ENCODE data around the gene FRYL.

FRYL gene

GRCh38 chr4:48667148-48667547, 112.9 kb downstream of the FRYL start:
- no peak overlapping the region for H3K4ac ChIP-seq (ENCODE audit: low read depth, low read length)
- H3K4me1 ChIP-seq (ENCODE audit: control insufficient read depth in 1 of 2, insufficient read depth in 2 of 2, low read length in 2 of 2), result no peaks in the 10 kb centered on the region
- no peak overlapping the region for H2BK120ac ChIP-seq (ENCODE audit: insufficient read depth, low read length, poor library complexity)
- H4K8ac ChIP-seq (ENCODE audit: low read depth, low read length), result no peak overlapping the region
- no peak overlapping the region for H3K23ac ChIP-seq (ENCODE audit: low read length)
- H3K79me1 ChIP-seq (ENCODE audit: low read length), result no peaks in the 10 kb centered on the region
- H3K4me3 ChIP-seq (ENCODE audit: low read depth, low read length), result no peak overlapping the region
- H2AFZ ChIP-seq (ENCODE audit: insufficient read depth, low read length, poor library complexity), result no peak overlapping the region
- H3K18ac ChIP-seq (ENCODE audit: low read length), result no peak overlapping the region
- no peak overlapping the region for H3K14ac ChIP-seq (ENCODE audit: low read length)
- no peak overlapping the region for H4K12ac ChIP-seq (ENCODE audit: low read depth, low read length)
- no peak overlapping the region for H2AK5ac ChIP-seq (ENCODE audit: low read length)
- H3K9ac ChIP-seq (ENCODE audit: low read length), result no peak overlapping the region
- no peak overlapping the region for H4K91ac ChIP-seq (ENCODE audit: low read depth, low read length)
- no peak overlapping the region for H3K4me2 ChIP-seq (ENCODE audit: low read length)
- no peak overlapping the region for H2BK12ac ChIP-seq (ENCODE audit: low read length)
- H2BK5ac ChIP-seq (ENCODE audit: low read depth, low read length, poor library complexity), result no peak overlapping the region
- DNase-seq, result no peak
- H3K27me3 ChIP-seq (ENCODE audit: insufficient read depth, low read length), result no peaks in the 10 kb centered on the region
- no peaks in the 10 kb centered on the region for H3K79me2 ChIP-seq (ENCODE audit: control insufficient read depth, insufficient read depth, low read length, poor library complexity)
- H3K36me3 ChIP-seq (ENCODE audit: control insufficient read depth in 1 of 2, insufficient read depth in 2 of 2, low read length in 2 of 2), result no peaks in the 10 kb centered on the region
- no peak overlapping the region for H3K27ac ChIP-seq (ENCODE audit: low read depth, low read length)
- WGBS (ENCODE audit: extremely low coverage, insufficient coverage, insufficient read length), result no CpG with 5 or more reads among the region's 2 CpGs
- no peaks in the 10 kb centered on the region for H3K9me3 ChIP-seq (ENCODE audit: insufficient read depth, low read depth, low read length)

- H4K91ac ChIP-seq (ENCODE audit: low read depth, low read length), result no peak overlapping the region
These were observed 114.4 kb downstream of the FRYL start for GRCh38 chr4:48665555-48666186.

GRCh38 chr4:48664938-48665337, 115.1 kb downstream of the FRYL start:
- Histone ChIP-seq H3K27ac (ENCODE audit: low read depth, low read length) (no peak overlapping the region), H3K79me1 (ENCODE audit: low read length) (no peaks in the 10 kb centered on the region), H3K79me2 (ENCODE audit: control insufficient read depth, insufficient read depth, low read length, poor library complexity) (no peaks in the 10 kb centered on the region), H3K9ac (ENCODE audit: low read length) (no peak overlapping the region), H3K4ac (ENCODE audit: low read depth, low read length) (no peak overlapping the region), H3K9me3 (ENCODE audit: insufficient read depth, low read depth, low read length) (no peaks in the 10 kb centered on the region), H3K27me3 (ENCODE audit: insufficient read depth, low read length) (no peaks in the 10 kb centered on the region), H4K8ac (ENCODE audit: low read depth, low read length) (no peak overlapping the region), H2BK12ac (ENCODE audit: low read length) (no peak overlapping the region), H3K4me1 (ENCODE audit: control insufficient read depth in 1 of 2, insufficient read depth in 2 of 2, low read length in 2 of 2) (no peaks in the 10 kb centered on the region), H2BK5ac (ENCODE audit: low read depth, low read length, poor library complexity) (no peak overlapping the region), H3K4me2 (ENCODE audit: low read length) (no peak overlapping the region), H3K14ac (ENCODE audit: low read length) (no peak overlapping the region), H4K12ac (ENCODE audit: low read depth, low read length) (no peak overlapping the region), H3K23ac (ENCODE audit: low read length) (no peak overlapping the region), H3K18ac (ENCODE audit: low read length) (no peak overlapping the region), H3K36me3 (ENCODE audit: control insufficient read depth in 1 of 2, insufficient read depth in 2 of 2, low read length in 2 of 2) (no peaks in the 10 kb centered on the region), H3K4me3 (ENCODE audit: low read depth, low read length) (no peak overlapping the region), H2BK120ac (ENCODE audit: insufficient read depth, low read length, poor library complexity) (no peak overlapping the region), H2AFZ (ENCODE audit: insufficient read depth, low read length, poor library complexity) (no peak overlapping the region), H4K91ac (ENCODE audit: low read depth, low read length) (no peak overlapping the region), H2AK5ac (ENCODE audit: low read length) (no peak overlapping the region)
- no peak for DNase-seq

More at GRCh38 chr4:48665555-48666186, 114.4 kb downstream of the FRYL start:
- H3K36me3 ChIP-seq (ENCODE audit: control insufficient read depth in 1 of 2, insufficient read depth in 2 of 2, low read length in 2 of 2), result no peaks in the 10 kb centered on the region
- H4K12ac ChIP-seq (ENCODE audit: low read depth, low read length), result no peak overlapping the region
- no peaks in the 10 kb centered on the region for H3K79me1 ChIP-seq (ENCODE audit: low read length)
- H2BK12ac ChIP-seq (ENCODE audit: low read length), result no peak overlapping the region
- H3K4ac ChIP-seq (ENCODE audit: low read depth, low read length), result no peak overlapping the region
- H3K4me1 ChIP-seq (ENCODE audit: control insufficient read depth in 1 of 2, insufficient read depth in 2 of 2, low read length in 2 of 2), result no peaks in the 10 kb centered on the region
- no peak overlapping the region for H4K8ac ChIP-seq (ENCODE audit: low read depth, low read length)
- H3K79me2 ChIP-seq (ENCODE audit: control insufficient read depth, insufficient read depth, low read length, poor library complexity), result no peaks in the 10 kb centered on the region
- no peak overlapping the region for H3K23ac ChIP-seq (ENCODE audit: low read length)
- no CpG with 5 or more reads among the region's 4 CpGs for WGBS (ENCODE audit: extremely low coverage, insufficient coverage, insufficient read length)
- no peak overlapping the region for H2AFZ ChIP-seq (ENCODE audit: insufficient read depth, low read length, poor library complexity)
- no peak overlapping the region for H2AK5ac ChIP-seq (ENCODE audit: low read length)
- no peak overlapping the region for H3K4me2 ChIP-seq (ENCODE audit: low read length)
- H3K18ac ChIP-seq (ENCODE audit: low read length), result no peak overlapping the region
- H3K27ac ChIP-seq (ENCODE audit: low read depth, low read length), result no peak overlapping the region
- DNase-seq, result no peak
- no peak overlapping the region for H2BK5ac ChIP-seq (ENCODE audit: low read depth, low read length, poor library complexity)
- H3K9ac ChIP-seq (ENCODE audit: low read length), result no peak overlapping the region
- no peaks in the 10 kb centered on the region for H3K27me3 ChIP-seq (ENCODE audit: insufficient read depth, low read length)
- H3K14ac ChIP-seq (ENCODE audit: low read length), result no peak overlapping the region
- H3K9me3 ChIP-seq (ENCODE audit: insufficient read depth, low read depth, low read length), result no peaks in the 10 kb centered on the region
- H2BK120ac ChIP-seq (ENCODE audit: insufficient read depth, low read length, poor library complexity), result no peak overlapping the region
- no peak overlapping the region for H3K4me3 ChIP-seq (ENCODE audit: low read depth, low read length)

- Histone ChIP-seq H3K4ac (ENCODE audit: low read depth, low read length) (no peak overlapping the region), H3K79me1 (ENCODE audit: low read length) (no peaks in the 10 kb centered on the region), H3K23ac (ENCODE audit: low read length) (no peak overlapping the region), H3K27ac (ENCODE audit: low read depth, low read length) (no peak overlapping the region), H3K27me3 (ENCODE audit: insufficient read depth, low read length) (no peaks in the 10 kb centered on the region), H3K9me3 (ENCODE audit: insufficient read depth, low read depth, low read length) (no peaks in the 10 kb centered on the region), H2AFZ (ENCODE audit: insufficient read depth, low read length, poor library complexity) (no peak overlapping the region), H3K4me2 (ENCODE audit: low read length) (no peak overlapping the region), H2AK5ac (ENCODE audit: low read length) (no peak overlapping the region), H3K36me3 (ENCODE audit: control insufficient read depth in 1 of 2, insufficient read depth in 2 of 2, low read length in 2 of 2) (no peaks in the 10 kb centered on the region), H2BK120ac (ENCODE audit: insufficient read depth, low read length, poor library complexity) (no peak overlapping the region), H3K4me1 (ENCODE audit: control insufficient read depth in 1 of 2, insufficient read depth in 2 of 2, low read length in 2 of 2) (no peaks in the 10 kb centered on the region), H3K4me3 (ENCODE audit: low read depth, low read length) (no peak overlapping the region), H4K91ac (ENCODE audit: low read depth, low read length) (no peak overlapping the region), H3K9ac (ENCODE audit: low read length) (no peak overlapping the region), H3K18ac (ENCODE audit: low read length) (no peak overlapping the region), H2BK12ac (ENCODE audit: low read length) (no peak overlapping the region), H4K8ac (ENCODE audit: low read depth, low read length) (no peak overlapping the region), H3K79me2 (ENCODE audit: control insufficient read depth, insufficient read depth, low read length, poor library complexity) (no peaks in the 10 kb centered on the region), H4K12ac (ENCODE audit: low read depth, low read length) (no peak overlapping the region), H2BK5ac (ENCODE audit: low read depth, low read length, poor library complexity) (no peak overlapping the region), H3K14ac (ENCODE audit: low read length) (no peak overlapping the region)
- no peak for DNase-seq
- no CpG with 5 or more reads among the region's 1 CpG for WGBS (ENCODE audit: extremely low coverage, insufficient coverage, insufficient read length)
These were observed 118.7 kb downstream of the FRYL start for GRCh38 chr4:48661391-48661790.

All from trophoblast cell (in vitro differentiated cells and primary cell).